SK-N-SH (cell line): ENCODE results near the gene CGB7. TPM values are rescaled to one million over a fixed set of nuclear protein-coding genes. Genes with fewer than 3 reads are reported as not detected.

ENCODE experiments used
- CTCF ChIA-PET: fragments of 300-600, 350-600 bp; formaldehyde crosslinking; extraction: SDS; loops from one replicate; lab custom pipeline; 2021; lab: Yijun Ruan, JAX
- POLR2A ChIA-PET: fragments of 350-600 bp; sonication (Branson Sonifier 250); formaldehyde crosslinking; extraction: SDS; loops from one replicate; lab custom pipeline; 2020; ENCODE audit warnings: antibody characterized with exemption, inconsistent platforms; lab: Yijun Ruan, JAX
- DNase-seq: peaks from one replicate; pipeline ENCODE4 v3.0.0; 2012
- H2AFZ ChIP-seq: fragments of 200-600 bp; sonication (generic); 2 replicates; pipeline ENCODE4 v1.8.1; 2016; ENCODE audit warnings: antibody characterized with exemption, mild to moderate bottlenecking, low read depth
- H3F3A ChIP-seq: fragments of 200-600 bp; sonication (generic); replicated peaks from 2 replicates; pipeline ENCODE3; 2016; ENCODE audit warnings: antibody characterized with exemption, mild to moderate bottlenecking; ENCODE audit not compliant: insufficient read depth
- H3K27ac ChIP-seq, 2 experiments: fragments of 200-500 bp in 1 of 2; fragments of 200-600 bp in 1 of 2; sonication (Bioruptor generic) in 1 of 2; sonication (generic), shearing (Covaris generic) in 1 of 2; 2 replicates each; pipeline versions ENCODE4 v1.5.1 to v1.6.1; 2014 to 2016; ENCODE audit warnings: low read depth in 2 of 2, inconsistent platforms in 1 of 2, low read length in 1 of 2, mild to moderate bottlenecking in 1 of 2, mixed read lengths in 1 of 2
- H3K27me3 ChIP-seq: fragments of 200-600 bp; sonication (generic), shearing (Covaris generic); 2 replicates; pipeline ENCODE4 v1.6.1; 2016; ENCODE audit warnings: mixed run types; ENCODE audit not compliant: insufficient read depth
- H3K36me3 ChIP-seq, 2 experiments: fragments of 200-500 bp in 1 of 2; fragments of 200-600 bp in 1 of 2; sonication (Bioruptor generic) in 1 of 2; sonication (generic) in 1 of 2; replicated peaks in 1 of 2; 2 replicates each; pipeline versions ENCODE3 to v1.5.1; 2014 to 2016; ENCODE audit warnings: low read length in 1 of 2, mild to moderate bottlenecking in 1 of 2; ENCODE audit not compliant: insufficient read depth in 2 of 2, control insufficient read depth in 1 of 2
- H3K4me1 ChIP-seq, 2 experiments: fragments of 200-500 bp in 1 of 2; fragments of 200-600 bp in 1 of 2; sonication (Bioruptor generic) in 1 of 2; sonication (generic), shearing (Covaris generic) in 1 of 2; 2 replicates each; pipeline versions ENCODE4 v1.5.1 to v1.6.1; 2014 to 2016; ENCODE audit warnings: low read depth in 1 of 2, low read length in 1 of 2, mixed run types in 1 of 2; ENCODE audit not compliant: insufficient read depth in 2 of 2, control insufficient read depth in 1 of 2
- H3K4me2 ChIP-seq: fragments of 200-600 bp; sonication (generic), shearing (Covaris generic); 2 replicates; pipeline ENCODE4 v1.6.1; 2017; ENCODE audit warnings: mixed run types
- H3K4me3 ChIP-seq, 2 experiments: fragments of 200-500 bp in 1 of 2; fragments of 200-600 bp in 1 of 2; sonication (Bioruptor generic) in 1 of 2; sonication (generic), shearing (Covaris generic) in 1 of 2; 2 replicates each; pipeline versions ENCODE4 v1.5.1 to v1.8.1; 2014 to 2016; ENCODE audit warnings: low read depth in 2 of 2, inconsistent platforms in 1 of 2, low read length in 1 of 2, mild to moderate bottlenecking in 1 of 2, mixed read lengths in 1 of 2, moderate library complexity in 1 of 2
- H3K79me2 ChIP-seq: fragments of 200-600 bp; sonication (generic); 2 replicates; pipeline ENCODE4 v1.8.1; 2017; ENCODE audit warnings: mild to moderate bottlenecking; ENCODE audit not compliant: insufficient read depth
- H3K9ac ChIP-seq: fragments of 200-600 bp; sonication (generic); 2 replicates; pipeline ENCODE4 v1.6.1; 2017; ENCODE audit warnings: mixed run types
- H3K9me2 ChIP-seq: fragments of 200-600 bp; sonication (generic); 2 replicates; pipeline ENCODE4 v1.6.1; 2017; ENCODE audit warnings: mixed run types
- H3K9me3 ChIP-seq: fragments of 200-600 bp; sonication (generic); 2 replicates; pipeline ENCODE4 v1.6.1; 2017; ENCODE audit warnings: mixed run types, mild to moderate bottlenecking, moderate library complexity
- H4K20me1 ChIP-seq: fragments of 200-600 bp; sonication (generic); 2 replicates; pipeline ENCODE4 v1.6.1; 2017; ENCODE audit warnings: mild to moderate bottlenecking, mixed run types; ENCODE audit not compliant: insufficient read depth
- EP300 ChIP-seq, 2 experiments: IDR thresholded peaks; 2 replicates each; pipeline versions ENCODE4 v1.4.0 to v1.6.1; 2012; ENCODE audit warnings: borderline replicate concordance in 1 of 2, low read depth in 1 of 2, low read length in 1 of 2
- FOSL2 ChIP-seq: IDR thresholded peaks from 2 replicates; pipeline ENCODE4 v1.4.0; 2012; ENCODE audit warnings: low read depth, mild to moderate bottlenecking, moderate library complexity, borderline replicate concordance
- FOXJ3 ChIP-seq: sonication (generic); formaldehyde crosslinking; IDR thresholded peaks from 2 replicates; pipeline ENCODE4 v1.5.1; 2020; ENCODE audit warnings: mild to moderate bottlenecking, missing genetic modification reagents
- FOXM1 ChIP-seq: IDR thresholded peaks from 2 replicates; pipeline ENCODE4 v1.4.0; 2012; ENCODE audit warnings: low read depth, mild to moderate bottlenecking
- GABPA ChIP-seq: IDR thresholded peaks from 2 replicates; pipeline ENCODE4 v1.4.0; 2012; ENCODE audit warnings: low read depth, mild to moderate bottlenecking
- GATA2 ChIP-seq: sonication (generic); formaldehyde crosslinking; IDR thresholded peaks from 2 replicates; pipeline ENCODE4 v1.5.0; 2020; ENCODE audit warnings: mild to moderate bottlenecking, missing genetic modification reagents
- NFIC ChIP-seq: IDR thresholded peaks from 2 replicates; pipeline ENCODE4 v1.4.0; 2012; ENCODE audit warnings: borderline replicate concordance
- POLR2AphosphoS5 ChIP-seq: IDR thresholded peaks from 2 replicates; pipeline ENCODE4 v1.6.1; 2012; ENCODE audit warnings: low read depth, low read length
- RFX5 ChIP-seq: IDR thresholded peaks from 2 replicates; pipeline ENCODE4 v1.6.1; 2012; ENCODE audit warnings: mild to moderate bottlenecking, improper control_type of control experiment, low read length
- RXRA ChIP-seq: IDR thresholded peaks from 2 replicates; pipeline ENCODE4 v1.4.0; 2012; ENCODE audit warnings: low read depth, mild to moderate bottlenecking, borderline replicate concordance
- YY1 ChIP-seq: IDR thresholded peaks from 2 replicates; pipeline ENCODE4 v1.4.0; 2012; ENCODE audit warnings: low read depth, mild to moderate bottlenecking
- WGBS: methylation state at CpG from one replicate; pipeline ENCODE4 v1.1.6; 2017; ENCODE audit warnings: low lambda C conversion rate; 5-methylcytosine and 5-hydroxymethylcytosine counted together
- polyA plus RNA-seq, 3 experiments: library from polyadenylated mRNA; depleted of rRNA; stranded (reverse); fragments of >200 nt; gene quantifications; 2 replicates each; pipeline ENCODE4 v1.2.3, GENCODE V29; 2012
- TF ChIP-seq, protein P1 (sequence below): IDR thresholded peaks from 2 replicates; pipeline ENCODE4 v1.4.0; 2012; ENCODE audit warnings: low read depth
- TF ChIP-seq, protein P2 (sequence below): IDR thresholded peaks from 2 replicates; pipeline ENCODE4; 2012
- TF ChIP-seq, protein P3 (sequence below): IDR thresholded peaks from 2 replicates; pipeline ENCODE4 v1.4.0; 2012; ENCODE audit warnings: low read depth, borderline replicate concordance
- TF ChIP-seq, protein P4 (sequence below): fragments of 200-600 bp; sonication (generic); IDR thresholded peaks from 2 replicates; pipeline ENCODE4 v1.6.1; 2017; ENCODE audit warnings: antibody characterized with exemption, mild to moderate bottlenecking, moderate library complexity
- TF ChIP-seq, protein P5 (sequence below): fragments of 150-350 bp; IDR thresholded peaks from 2 replicates; pipeline ENCODE4 v1.6.1; 2016; ENCODE audit warnings: mild to moderate bottlenecking, low read depth, low read length
- TF ChIP-seq, protein P6 (sequence below): IDR thresholded peaks from 2 replicates; pipeline ENCODE4 v1.4.0; 2012; ENCODE audit warnings: low read depth, borderline replicate concordance

The CGB7 gene
- polyA plus RNA-seq, 1 of the 3 experiments (the other 2 are of a cell fraction): 2.0 TPM

DNA sequence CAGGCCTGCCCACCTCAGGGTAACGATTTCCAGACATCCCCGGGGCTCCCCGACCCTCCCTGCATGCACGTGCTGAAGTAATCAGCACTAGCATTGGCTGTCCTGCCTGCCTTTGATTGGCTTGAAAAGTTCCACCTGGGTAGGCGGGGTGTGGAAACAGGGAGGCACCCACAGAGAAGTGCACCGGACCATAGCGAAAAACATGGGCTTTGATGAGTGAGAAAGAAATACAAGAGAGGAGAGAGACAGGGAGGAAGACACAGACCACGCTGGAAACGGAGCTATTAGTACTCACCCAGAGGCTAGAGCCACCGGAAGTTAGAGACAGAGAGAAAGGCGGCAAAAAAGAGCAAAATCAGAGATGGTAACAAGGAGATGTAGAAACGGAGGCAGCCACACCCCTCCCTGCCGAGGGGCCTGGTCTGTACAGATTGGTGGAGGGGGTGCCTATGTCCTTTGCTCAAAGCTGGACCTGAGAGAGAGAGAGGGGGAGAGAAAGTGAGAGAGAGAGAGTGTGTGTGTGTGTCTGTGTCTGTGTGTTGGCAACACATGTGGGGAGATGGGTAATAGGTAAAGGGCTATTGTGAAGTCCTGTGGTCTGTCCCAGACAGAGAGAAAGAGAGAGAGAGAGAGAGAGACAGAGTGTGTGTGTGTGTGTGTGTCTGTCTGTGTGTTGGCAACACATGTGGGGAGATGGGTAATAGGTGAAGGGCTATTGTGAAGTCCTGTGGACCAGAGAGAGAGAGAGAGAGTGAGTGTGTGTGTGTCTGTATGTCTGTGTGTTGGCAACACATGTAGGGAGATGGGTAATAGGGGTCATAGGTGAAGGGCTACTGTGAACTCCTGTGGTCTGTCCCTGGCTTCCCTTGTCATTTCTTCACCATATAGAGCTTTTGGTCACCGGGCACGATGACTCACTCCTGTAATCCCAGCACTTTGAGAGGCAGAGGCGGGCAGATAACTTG lies 36.3 kb downstream of the CGB7 start:
- CTCF ChIA-PET: interaction anchor here (0.6 to 2.4 kb wide), 6 partner anchors 22 to 53 kb away, joined by 3 to 11 read pairs (median 4); partner anchors contain the start of genes GYS1, KCNA7 and RUVBL2
- WGBS: 48% methylated on average over 16 of the region's 16 CpGs
- H3K27ac ChIP-seq: peak overlapping the region in 1 of 2 experiments; percentile 6; a peak in 1 of 4 replicates
- H3K36me3 ChIP-seq: peaks cover 0 to 2% of the 10 kb centered on the region in 2 experiments
- H3K9me2 ChIP-seq: no peaks in the 10 kb centered on the region
- no peak overlapping the region for H3K4me2 ChIP-seq
- no peak overlapping the region for H3K4me3 ChIP-seq
- H3K4me1 ChIP-seq: peaks cover 0 to 35% of the 10 kb centered on the region in 2 experiments; a peak in 1 of 4 replicates
- no peak overlapping the region for H3K9ac ChIP-seq
- H3F3A ChIP-seq: peaks cover 17% of the 10 kb centered on the region
- no peaks in the 10 kb centered on the region for H3K9me3 ChIP-seq
- POLR2A ChIA-PET: interaction anchor here (1.2 kb wide), 1 partner anchor 12 kb away, joined by 3 read pairs; no protein-coding TSS in a partner anchor
- no peaks in the 10 kb centered on the region for H4K20me1 ChIP-seq
- H3K27me3 ChIP-seq: no peaks in the 10 kb centered on the region
- H2AFZ ChIP-seq: 0 out of 2 replicates have a peak overlapping the region, but pooled peaks have one; percentile 41
- no peak for TF ChIP-seq RXRA
- no peak for TF ChIP-seq FOSL2
- TF ChIP-seq FOXM1: no peak
- no peak for TF ChIP-seq YY1
- no peak for TF ChIP-seq GABPA
- TF ChIP-seq, protein P1, sequence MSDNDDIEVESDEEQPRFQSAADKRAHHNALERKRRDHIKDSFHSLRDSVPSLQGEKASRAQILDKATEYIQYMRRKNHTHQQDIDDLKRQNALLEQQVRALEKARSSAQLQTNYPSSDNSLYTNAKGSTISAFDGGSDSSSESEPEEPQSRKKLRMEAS: no peak
- no peak for TF ChIP-seq FOXJ3 (CRISPR knock-in tag)
- no peak for TF ChIP-seq EP300 (IDR thresholded peaks at IDR 0.05; ENCODE audit: borderline replicate concordance in 1 of 2, low read depth in 1 of 2, low read length in 1 of 2)
- TF ChIP-seq, protein P2, sequence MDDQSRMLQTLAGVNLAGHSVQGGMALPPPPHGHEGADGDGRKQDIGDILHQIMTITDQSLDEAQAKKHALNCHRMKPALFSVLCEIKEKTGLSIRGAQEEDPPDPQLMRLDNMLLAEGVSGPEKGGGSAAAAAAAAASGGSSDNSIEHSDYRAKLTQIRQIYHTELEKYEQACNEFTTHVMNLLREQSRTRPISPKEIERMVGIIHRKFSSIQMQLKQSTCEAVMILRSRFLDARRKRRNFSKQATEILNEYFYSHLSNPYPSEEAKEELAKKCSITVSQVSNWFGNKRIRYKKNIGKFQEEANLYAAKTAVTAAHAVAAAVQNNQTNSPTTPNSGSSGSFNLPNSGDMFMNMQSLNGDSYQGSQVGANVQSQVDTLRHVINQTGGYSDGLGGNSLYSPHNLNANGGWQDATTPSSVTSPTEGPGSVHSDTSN: no peak
- no peak for TF ChIP-seq NFIC
- TF ChIP-seq GATA2 (CRISPR knock-in tag): no peak
- no peak for TF ChIP-seq POLR2AphosphoS5
- TF ChIP-seq, protein P3, sequence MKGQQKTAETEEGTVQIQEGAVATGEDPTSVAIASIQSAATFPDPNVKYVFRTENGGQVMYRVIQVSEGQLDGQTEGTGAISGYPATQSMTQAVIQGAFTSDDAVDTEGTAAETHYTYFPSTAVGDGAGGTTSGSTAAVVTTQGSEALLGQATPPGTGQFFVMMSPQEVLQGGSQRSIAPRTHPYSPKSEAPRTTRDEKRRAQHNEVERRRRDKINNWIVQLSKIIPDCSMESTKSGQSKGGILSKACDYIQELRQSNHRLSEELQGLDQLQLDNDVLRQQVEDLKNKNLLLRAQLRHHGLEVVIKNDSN: no peak
- no peak for TF ChIP-seq RFX5
- TF ChIP-seq, protein P4, sequence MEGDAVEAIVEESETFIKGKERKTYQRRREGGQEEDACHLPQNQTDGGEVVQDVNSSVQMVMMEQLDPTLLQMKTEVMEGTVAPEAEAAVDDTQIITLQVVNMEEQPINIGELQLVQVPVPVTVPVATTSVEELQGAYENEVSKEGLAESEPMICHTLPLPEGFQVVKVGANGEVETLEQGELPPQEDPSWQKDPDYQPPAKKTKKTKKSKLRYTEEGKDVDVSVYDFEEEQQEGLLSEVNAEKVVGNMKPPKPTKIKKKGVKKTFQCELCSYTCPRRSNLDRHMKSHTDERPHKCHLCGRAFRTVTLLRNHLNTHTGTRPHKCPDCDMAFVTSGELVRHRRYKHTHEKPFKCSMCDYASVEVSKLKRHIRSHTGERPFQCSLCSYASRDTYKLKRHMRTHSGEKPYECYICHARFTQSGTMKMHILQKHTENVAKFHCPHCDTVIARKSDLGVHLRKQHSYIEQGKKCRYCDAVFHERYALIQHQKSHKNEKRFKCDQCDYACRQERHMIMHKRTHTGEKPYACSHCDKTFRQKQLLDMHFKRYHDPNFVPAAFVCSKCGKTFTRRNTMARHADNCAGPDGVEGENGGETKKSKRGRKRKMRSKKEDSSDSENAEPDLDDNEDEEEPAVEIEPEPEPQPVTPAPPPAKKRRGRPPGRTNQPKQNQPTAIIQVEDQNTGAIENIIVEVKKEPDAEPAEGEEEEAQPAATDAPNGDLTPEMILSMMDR: no peak
- TF ChIP-seq, protein P5, sequence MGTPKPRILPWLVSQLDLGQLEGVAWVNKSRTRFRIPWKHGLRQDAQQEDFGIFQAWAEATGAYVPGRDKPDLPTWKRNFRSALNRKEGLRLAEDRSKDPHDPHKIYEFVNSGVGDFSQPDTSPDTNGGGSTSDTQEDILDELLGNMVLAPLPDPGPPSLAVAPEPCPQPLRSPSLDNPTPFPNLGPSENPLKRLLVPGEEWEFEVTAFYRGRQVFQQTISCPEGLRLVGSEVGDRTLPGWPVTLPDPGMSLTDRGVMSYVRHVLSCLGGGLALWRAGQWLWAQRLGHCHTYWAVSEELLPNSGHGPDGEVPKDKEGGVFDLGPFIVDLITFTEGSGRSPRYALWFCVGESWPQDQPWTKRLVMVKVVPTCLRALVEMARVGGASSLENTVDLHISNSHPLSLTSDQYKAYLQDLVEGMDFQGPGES: no peak
- TF ChIP-seq, protein P6, sequence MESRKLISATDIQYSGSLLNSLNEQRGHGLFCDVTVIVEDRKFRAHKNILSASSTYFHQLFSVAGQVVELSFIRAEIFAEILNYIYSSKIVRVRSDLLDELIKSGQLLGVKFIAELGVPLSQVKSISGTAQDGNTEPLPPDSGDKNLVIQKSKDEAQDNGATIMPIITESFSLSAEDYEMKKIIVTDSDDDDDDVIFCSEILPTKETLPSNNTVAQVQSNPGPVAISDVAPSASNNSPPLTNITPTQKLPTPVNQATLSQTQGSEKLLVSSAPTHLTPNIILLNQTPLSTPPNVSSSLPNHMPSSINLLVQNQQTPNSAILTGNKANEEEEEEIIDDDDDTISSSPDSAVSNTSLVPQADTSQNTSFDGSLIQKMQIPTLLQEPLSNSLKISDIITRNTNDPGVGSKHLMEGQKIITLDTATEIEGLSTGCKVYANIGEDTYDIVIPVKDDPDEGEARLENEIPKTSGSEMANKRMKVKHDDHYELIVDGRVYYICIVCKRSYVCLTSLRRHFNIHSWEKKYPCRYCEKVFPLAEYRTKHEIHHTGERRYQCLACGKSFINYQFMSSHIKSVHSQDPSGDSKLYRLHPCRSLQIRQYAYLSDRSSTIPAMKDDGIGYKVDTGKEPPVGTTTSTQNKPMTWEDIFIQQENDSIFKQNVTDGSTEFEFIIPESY: no peak
- peak; percentile 66 for DNase-seq
- H3K79me2 ChIP-seq: no peaks in the 10 kb centered on the region
